ENCODE results near the gene RFLNA.

RFLNA gene

GRCh38 chr12:124281309-124281708, 13.6 kb upstream of the RFLNA start:
- H3K4me3 ChIP-seq (replicated peaks; ENCODE audit: low read depth, low read length), result no peak overlapping the region
- TF ChIP-seq CTCF (IDR thresholded peaks at IDR 0.05; ENCODE audit: low read length, missing control alignments), result no peak
- DNase-seq (ENCODE audit: low read depth), result no peak

GRCh38 chr12:124282287-124282686, 12.6 kb upstream of the RFLNA start:
- DNase-seq (ENCODE audit: low read depth), result no peak
- TF ChIP-seq CTCF (IDR thresholded peaks at IDR 0.05; ENCODE audit: low read length, missing control alignments), result no peak
- no peak overlapping the region for H3K4me3 ChIP-seq (replicated peaks; ENCODE audit: low read depth, low read length)

- TF ChIP-seq CTCF (IDR thresholded peaks at IDR 0.05; ENCODE audit: low read length, missing control alignments), result no peak
- no peak for DNase-seq (ENCODE audit: low read depth)
- no peak overlapping the region for H3K4me3 ChIP-seq (replicated peaks; ENCODE audit: low read depth, low read length)
Measured at GRCh38 chr12:124283326-124283725, 11.6 kb upstream of the RFLNA start.

- DNase-seq (ENCODE audit: low read depth), result no peak
- no peak for TF ChIP-seq CTCF (IDR thresholded peaks at IDR 0.05; ENCODE audit: low read length, missing control alignments)
- no peak overlapping the region for H3K4me3 ChIP-seq (replicated peaks; ENCODE audit: low read depth, low read length)
Measured at GRCh38 chr12:124284368-124284767, 10.5 kb upstream of the RFLNA start.

GRCh38 chr12:124286414-124286813, 8.5 kb upstream of the RFLNA start:
- peak; percentile 14 for DNase-seq (ENCODE audit: low read depth)
- no peak overlapping the region for H3K4me3 ChIP-seq (replicated peaks; ENCODE audit: low read depth, low read length)
- TF ChIP-seq CTCF (IDR thresholded peaks at IDR 0.05; ENCODE audit: low read length, missing control alignments), result no peak

GRCh38 chr12:124286971-124287370, 7.9 kb upstream of the RFLNA start:
- H3K4me3 ChIP-seq (replicated peaks; ENCODE audit: low read depth, low read length), result no peak overlapping the region
- no peak for DNase-seq (ENCODE audit: low read depth)
- TF ChIP-seq CTCF (IDR thresholded peaks at IDR 0.05; ENCODE audit: low read length, missing control alignments), result no peak
